ENCODE results near the gene OCA2.
"Not testable (repeated sequence)": the region's sequence is repeated elsewhere in the genome, so short reads cannot be mapped to it uniquely, and the experiment has no call there.

Gene OCA2

DNA sequence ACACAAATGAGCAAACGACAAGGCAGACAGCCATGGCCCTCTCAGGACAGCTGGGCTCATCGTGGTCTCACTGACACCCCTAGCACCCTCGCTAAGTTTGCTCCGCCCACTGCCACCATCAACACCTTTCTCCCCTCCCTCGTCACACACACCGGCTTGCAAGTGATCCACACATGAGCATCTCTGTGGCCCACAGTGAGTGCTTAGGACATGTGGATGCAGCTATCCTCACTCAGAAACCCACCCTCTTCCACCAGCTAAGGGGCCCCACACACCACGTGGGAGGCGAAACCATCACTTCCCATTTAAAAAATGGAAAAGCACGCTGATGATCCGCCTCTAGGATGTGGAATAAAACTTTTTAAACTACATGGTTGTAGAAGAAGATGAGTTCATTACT is 105.6 kb downstream of the OCA2 start:
- DNase-seq, result no peak

- DNase-seq, result no peak
Observed at GRCh38 chr15:27990521-27991515, 108.3 kb downstream of the OCA2 start.

DNA sequence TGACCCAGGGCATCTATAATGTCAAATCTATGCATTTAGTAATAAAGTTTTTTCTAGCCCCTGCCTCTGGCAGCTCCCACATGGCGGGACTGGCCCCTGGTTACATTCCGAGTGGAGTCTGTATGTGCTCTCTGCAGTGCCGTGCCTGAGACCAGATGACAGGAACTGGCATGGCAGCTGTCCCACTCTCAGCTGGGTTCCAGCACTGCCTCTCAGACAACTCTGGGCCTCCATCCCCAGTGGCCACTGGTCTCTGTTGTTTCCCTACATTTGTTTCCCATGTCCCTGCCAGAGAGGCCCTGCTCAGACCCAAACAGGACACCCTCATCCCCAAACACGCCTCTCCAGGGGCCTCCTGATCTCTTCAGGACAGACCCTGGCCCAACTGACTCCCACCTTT is 109.3 kb downstream of the OCA2 start:
- no peak for DNase-seq

GRCh38 chr15:27989427-27989826 is 109.7 kb downstream of the OCA2 start:
- no peak for DNase-seq

- no peak for DNase-seq
Observed at GRCh38 chr15:27985099-27985498, 114.0 kb downstream of the OCA2 start.

DNA sequence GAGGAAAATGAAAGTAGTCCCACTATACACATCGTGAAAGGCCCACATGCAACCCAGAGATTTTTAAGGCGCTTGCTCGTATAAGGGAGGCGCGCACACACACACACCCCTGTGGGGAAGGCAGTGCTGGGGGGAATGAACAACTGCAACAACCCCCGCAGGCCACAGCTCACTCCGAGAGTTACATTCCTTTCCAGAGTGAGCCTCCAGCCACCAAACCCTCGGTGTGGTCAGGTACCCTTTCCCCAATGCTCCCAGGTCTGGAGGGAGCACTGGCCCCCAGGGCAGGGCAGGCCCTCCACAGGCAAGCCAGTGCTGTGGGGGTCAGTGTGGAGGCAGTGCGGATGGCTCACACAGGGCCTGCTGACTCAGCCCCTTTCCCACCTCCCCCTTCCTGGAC is 115.6 kb downstream of the OCA2 start:
- DNase-seq, result no peak

DNA sequence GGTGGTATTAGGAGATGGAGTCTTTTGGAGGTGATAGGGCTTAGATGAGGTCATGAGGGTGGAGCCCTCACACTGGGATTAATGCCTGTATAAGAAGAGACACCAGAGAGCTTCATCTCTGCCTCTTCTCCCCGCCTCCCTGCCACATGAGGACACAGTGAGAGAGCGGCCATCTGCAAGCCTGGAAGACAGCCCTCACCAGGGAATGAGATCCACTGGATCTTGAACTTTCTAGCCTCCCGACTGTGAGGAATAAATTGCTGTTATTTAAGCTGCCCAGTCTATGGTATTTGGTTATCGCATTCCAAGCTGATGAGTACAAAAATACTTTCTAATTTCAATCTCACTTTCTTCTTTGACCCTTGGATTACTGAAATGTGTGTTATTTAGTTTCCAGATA is 121.4 kb downstream of the OCA2 start:
- no peak for DNase-seq

DNA sequence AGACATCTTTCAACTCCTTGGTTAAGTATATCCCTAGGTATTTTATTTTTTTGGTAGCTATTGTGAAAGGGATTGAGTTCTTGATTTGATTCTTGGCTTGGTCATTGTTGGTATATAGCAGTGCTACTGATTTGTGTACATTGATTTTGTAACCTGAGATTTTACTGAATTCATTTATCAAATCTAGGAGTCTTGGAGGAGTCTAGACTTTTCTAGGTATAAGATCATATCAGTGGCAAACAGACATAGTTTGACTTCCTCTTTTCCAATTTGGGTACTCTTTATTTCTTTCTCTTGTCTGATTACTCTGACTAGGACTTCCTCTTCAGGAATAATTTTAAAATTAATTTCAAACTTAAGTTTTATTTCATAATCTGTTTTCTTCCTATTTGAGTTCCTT is 125.2 kb downstream of the OCA2 start:
- DNase-seq, result no peak

GRCh38 chr15:27970661-27971392 is 128.3 kb downstream of the OCA2 start:
- DNase-seq, result no peak

DNA sequence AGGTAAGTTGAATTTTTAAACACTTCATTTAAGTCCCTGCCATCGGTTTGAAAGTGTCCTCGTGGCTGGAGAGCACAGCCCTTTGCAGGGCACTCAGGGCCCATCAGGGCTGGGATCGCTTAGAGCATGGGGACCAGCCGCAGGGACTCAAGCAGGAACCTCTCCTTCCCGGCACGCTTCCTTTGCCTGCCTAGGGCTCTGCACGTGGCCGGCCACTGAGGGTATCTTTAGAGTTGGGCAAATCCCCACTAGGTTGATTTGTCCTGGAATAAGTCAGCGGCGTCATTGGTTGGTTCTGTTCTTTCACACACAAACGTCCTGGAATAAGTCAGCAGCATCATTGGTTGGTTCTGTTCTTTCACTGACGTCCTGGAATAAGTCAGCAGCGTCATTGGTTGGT is 131.6 kb downstream of the OCA2 start:
- no peak for DNase-seq

- DNase-seq, result no peak
Observed at GRCh38 chr15:27965546-27965945, 133.6 kb downstream of the OCA2 start.

DNA sequence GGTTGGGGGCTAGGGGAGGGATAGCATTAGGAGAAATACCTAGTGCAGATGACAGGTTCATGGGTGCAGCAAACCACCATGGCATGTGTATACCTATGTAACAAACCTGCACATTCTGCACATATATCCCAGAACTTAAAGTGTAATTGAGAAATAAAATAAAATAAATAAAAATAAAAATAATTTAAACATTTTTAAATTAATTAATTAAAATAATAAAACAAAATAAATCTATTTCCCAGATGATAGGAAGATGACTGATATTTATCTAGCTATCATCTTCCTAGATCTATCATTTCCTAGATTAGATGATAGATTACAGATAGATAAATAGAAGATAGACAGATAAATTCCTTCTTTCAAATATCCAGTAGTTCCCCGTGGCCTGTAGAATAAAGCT is 137.3 kb downstream of the OCA2 start:
- DNase-seq, result no peak

DNA sequence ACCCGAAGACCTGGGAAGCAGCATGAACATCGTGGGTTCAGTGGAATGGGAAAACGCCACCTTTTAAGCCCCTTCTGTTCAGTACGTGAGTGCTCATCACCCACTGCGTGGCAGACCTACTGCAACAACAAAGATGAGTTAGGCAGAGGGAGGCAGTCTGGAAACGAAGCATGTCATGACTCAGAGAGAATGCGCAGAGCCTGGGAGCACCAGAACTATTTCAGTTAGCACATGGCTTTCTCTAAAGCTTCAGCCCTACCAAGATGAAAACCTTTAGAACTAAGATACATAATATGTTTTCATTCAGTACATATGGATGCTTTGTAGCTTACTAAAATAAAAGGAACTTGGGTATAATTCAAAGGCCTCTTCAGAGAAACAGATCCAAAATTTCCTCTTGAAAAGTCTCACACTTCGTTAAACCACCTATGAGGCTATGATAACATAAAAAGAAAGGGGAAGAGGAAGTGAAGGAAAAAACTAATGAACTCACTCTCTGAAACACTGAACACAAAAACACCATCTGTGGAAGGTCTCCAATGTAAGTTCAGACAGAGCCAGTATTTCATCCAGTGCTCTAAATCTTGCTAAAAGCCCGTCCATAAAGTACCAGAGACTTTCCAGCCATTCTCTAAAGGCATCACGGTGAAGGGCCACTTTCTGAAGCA is 140.1 kb downstream of the OCA2 start:
- DNase-seq, result no peak

- no peak for DNase-seq
Observed at GRCh38 chr15:27956285-27956684, 142.8 kb downstream of the OCA2 start.

DNA sequence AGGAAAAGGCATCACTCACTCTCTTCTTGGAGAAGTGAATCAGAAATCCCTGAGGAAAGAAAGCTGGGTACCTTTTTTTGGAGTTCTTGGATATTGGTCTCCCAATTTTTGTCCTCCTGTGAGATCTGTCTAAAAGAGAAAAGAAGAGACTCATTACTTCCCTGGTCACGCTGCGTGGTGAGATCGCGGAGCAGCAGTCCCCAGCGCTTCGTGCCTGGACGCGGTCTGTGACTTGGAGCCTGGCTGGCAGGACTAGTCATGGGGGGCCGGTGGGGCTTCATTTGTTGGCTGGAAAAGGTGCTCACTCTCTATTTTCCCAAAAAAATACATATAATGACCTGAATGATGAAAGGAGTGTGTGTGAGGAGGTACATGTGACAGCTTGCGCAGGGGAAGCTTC is 144.0 kb downstream of the OCA2 start:
- no peak for DNase-seq

DNA sequence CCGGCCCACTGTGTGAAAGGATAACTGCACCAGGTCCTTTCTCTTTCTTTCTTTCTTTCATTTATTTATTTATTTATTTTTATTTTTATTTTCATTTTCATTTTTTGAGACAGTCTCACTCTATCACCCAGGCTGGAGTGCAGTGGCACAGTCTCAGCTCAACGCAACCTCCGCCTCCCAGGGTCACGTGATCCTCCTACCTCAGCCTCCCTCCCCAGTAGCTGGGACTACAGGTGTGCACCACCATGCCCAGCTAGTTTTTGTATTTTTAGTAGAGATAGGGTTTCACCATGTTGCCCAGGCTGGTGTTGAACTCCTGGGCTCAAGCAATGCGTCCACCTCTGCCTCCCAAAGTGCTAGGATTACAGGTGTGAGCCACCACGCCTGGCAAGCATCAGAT is 146.5 kb downstream of the OCA2 start:
- not testable (repeated sequence) for DNase-seq

- no peak for DNase-seq
Observed at GRCh38 chr15:27951191-27951890, 147.8 kb downstream of the OCA2 start.

DNA sequence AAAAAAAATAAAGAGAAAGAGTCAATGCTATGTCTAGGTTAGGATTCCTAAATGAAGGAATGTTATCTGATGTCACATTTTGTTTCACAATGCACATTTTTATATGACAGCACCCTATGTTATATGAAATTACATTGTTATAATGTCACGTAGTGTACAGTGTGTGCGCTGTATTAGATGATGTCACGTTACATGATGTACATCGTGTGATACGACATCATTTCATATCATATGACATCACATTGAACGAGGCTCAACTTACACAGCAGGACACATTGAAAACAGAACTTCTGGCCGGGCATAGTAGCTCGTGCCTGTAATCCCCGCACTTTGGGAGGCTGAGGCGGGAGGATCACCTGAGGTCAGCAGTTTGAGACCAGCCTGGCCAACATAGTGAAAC is 150.0 kb downstream of the OCA2 start:
- DNase-seq, result no peak

DNA sequence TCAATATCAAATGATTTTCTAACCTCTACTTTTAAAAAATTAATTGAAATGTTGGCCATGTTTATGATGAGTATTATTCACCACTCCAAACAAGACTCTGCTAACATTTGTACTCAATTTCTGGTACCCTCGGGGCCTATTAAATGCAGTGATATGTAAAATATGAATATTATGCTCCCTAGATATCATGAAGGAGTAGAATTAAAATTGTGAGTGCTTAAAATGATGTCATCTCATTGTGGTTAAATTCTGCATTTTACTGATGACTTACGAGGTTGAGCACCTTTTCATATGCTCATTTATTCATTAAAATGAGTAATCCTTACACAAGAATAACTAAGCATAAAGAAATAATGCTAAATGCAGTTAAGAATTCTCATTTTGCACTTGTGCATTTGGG is 159.9 kb downstream of the OCA2 start:
- no peak for DNase-seq

GRCh38 chr15:27937851-27938250 is 161.3 kb downstream of the OCA2 start:
- DNase-seq, result no peak

- DNase-seq, result no peak
Observed at GRCh38 chr15:27936164-27936563, 163.0 kb downstream of the OCA2 start.

DNA sequence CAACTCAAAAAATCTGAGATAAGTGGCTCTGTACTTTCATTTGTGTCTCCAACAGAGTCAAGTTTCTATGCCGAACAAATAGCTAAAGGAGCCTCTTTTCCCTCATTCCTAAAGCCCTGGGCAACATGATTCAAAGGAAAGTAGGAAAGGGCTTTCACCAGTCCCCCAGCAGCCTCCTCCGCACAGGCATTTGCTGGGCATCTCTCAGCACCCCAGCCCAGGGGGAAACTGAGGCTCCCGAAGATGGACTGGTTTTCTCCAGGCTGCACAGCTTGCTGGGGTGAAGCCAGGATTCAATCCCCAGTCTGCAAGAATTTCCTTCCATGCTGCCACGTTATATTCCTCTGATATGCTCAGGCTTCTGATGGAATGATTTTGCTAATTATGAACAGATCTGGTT is 163.8 kb downstream of the OCA2 start:
- DNase-seq, result no peak

DNA sequence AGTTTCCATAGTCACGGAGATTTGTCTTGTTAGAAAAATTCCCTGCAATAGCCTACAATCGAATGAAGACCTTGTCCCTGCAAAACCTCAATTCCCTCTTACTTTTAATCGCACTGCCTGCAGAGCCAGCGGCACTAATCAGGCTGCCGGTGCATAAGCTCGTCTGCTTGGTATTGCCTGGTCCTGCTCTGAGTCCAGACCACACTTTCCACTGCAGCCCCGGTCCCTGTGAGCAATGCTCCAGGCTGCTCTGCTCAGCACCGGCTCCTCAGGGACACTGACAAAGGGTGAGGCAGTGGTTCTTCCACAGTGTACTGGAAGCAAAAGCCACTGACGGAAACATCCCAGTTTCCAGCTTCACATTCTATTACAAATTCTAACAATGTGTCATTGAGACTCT is 164.3 kb downstream of the OCA2 start:
- no peak for DNase-seq
